GM12875 (cell line): Measurements from ENCODE around the gene LIN54.
"Not testable (repeated sequence)": the region's sequence is repeated elsewhere in the genome, so short reads cannot be mapped to it uniquely, and the experiment has no call there.

ENCODE experiments used
- H3K4me3 ChIP-seq: one replicate; pipeline ENCODE4 v1.5.1; 2011; ENCODE audit warnings: low read depth, low read length, control low read depth
- CTCF ChIP-seq: IDR thresholded peaks from 2 replicates; pipeline ENCODE4 v1.5.1; 2011; ENCODE audit warnings: low read depth, mild to moderate bottlenecking, control low read depth, inconsistent platforms, low read length, moderate library complexity, borderline replicate concordance; ENCODE audit not compliant: insufficient read depth

LIN54 gene

DNA sequence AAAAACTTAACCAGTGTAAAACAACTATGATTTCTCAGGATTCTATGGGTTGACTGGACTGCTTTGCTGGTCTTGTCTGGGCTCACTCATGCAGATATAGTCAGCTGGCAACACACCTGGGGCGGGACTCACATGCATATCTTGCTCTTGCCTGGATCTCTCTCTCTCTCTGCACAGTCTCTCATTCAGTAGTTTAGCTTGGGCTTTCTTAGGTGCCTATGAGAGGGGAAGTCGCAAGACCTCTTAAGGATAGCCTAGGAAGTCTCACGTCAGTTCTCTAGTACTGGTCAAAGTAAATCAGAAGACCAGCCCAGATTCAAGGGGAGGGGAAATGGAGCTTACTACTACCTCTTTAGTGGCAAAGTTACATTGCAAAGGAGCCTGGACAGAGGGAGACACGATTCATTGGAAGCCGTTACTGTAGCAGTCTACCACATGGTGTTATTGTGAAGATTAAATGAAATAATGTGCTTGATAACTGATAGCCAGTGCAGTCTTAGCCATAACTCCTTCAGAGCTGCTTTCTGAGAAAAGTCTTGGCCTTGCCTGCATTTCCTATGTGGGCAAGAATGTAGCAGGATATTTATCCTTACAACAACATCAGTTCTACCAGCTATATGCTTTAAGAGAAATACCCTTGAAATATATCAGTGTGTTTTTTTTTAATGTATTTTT is 26.5 kb upstream of the LIN54 start:
- TF ChIP-seq CTCF: no peak
- H3K4me3 ChIP-seq: no peak overlapping the region

DNA sequence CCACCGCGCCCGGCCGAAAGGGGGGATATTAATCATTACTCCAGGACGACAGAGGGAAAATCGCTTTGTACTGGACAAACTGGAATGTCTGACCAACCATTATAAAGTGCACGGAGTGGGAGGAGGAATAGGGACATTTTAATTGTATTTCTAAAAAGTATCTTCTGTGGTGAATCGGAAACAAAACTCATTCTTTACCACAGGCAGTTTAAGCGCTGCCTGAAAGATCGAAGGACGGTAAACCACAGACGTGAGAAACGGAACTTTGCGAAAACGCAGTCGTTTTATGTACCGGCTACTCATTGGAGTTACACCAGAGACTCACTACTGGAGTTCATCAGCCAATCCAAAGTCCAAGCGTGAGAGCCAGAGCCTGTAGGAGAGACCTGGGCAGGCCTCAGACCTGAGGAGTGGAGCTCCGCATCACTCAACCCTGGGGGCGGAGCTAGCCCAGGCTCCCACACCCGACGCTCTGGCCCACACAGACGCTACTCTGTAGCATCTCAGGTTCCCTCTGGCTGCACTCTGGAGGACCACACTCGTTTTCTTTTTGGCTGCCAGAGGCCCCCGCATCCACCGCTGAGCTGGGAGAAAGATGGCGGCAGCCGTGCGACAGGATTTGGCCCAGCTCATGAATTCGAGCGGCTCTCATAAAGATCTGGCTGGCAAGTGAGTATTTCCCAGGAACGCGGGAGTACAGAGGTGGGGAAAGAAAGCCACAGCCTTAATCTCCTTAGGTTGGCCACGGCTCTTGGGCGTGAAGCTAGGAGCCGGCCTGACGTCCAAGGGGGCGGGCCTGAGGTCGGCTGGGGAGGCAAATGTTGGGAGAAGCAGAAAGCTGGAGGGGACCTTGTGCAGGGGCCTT is 24.2 kb upstream of the LIN54 start, which contains the start of gene COPS4:
Gene COPS4, plus strand, starts transcription at position 554 of the 865 bp plus-strand sequence. Its CDS starts 42 bp downstream, at position 596.
- no peak for TF ChIP-seq CTCF

GRCh38 chr4:83029688-83030087 is 19.1 kb upstream of the LIN54 start:
- TF ChIP-seq CTCF: no peak
- no peak overlapping the region for H3K4me3 ChIP-seq

More for the DNA sequence above, 24.2 kb upstream of the LIN54 start, which contains the start of gene COPS4:
- H3K4me3 ChIP-seq: peak within 1 kb of the TSS; percentile 81

GRCh38 chr4:83028976-83029375 is 18.4 kb upstream of the LIN54 start:
- no peak for TF ChIP-seq CTCF
- no peak overlapping the region for H3K4me3 ChIP-seq

DNA sequence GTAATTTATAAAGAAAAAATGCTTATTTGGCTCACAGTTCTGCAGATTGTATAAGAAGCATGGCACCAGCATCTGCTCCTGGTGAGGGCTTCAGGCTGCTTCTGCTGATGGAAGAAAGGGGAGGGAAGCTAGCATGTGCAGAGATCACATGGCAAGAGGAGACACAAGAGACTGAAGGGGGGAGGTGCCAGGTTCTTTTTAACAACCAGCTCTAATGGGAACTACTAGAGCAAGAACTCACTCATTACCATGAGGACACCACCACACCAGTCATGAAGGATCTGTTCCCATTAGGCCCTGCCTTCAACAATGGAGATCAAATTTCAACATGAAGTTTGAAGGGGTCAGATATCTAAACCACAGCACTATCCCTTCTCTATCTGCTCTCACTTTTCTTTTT is 14.9 kb upstream of the LIN54 start:
- no peak overlapping the region for H3K4me3 ChIP-seq
- TF ChIP-seq CTCF: no peak

GRCh38 chr4:83024233-83024632 is 13.6 kb upstream of the LIN54 start:
- no peak for TF ChIP-seq CTCF
- H3K4me3 ChIP-seq: no peak overlapping the region

DNA sequence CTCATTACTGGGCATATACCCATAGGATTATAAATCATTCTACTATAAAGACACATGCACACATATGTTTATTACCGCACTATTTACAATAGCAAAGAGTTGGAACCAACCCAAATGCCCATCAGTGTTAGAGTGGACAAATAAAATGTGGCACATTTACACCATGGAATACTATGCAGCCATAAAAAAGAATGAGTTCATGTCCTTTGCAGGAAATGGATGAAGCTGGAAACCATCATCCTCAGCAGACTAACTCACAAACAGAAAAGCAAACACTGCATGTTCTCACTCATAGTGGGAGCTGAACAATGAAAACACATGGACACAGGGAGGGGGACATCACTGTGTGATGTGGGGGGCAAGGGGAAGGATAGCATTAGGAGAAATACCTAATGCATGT is 13.0 kb upstream of the LIN54 start:
- not testable (repeated sequence) for H3K4me3 ChIP-seq
